GM18870 (cell line): ENCODE results near the gene SGPP1.
A peak's percentile ranks its signal among the peaks of the same experiment; 100 is the strongest.
"Not testable (repeated sequence)": the region's sequence is repeated elsewhere in the genome, so short reads cannot be mapped to it uniquely, and the experiment has no call there.

Experiments used
- ATAC-seq: cut with Tn5 transposase; IDR thresholded peaks from one replicate; pipeline ENCODE4 v1.9.1; 2021; ENCODE audit warnings: moderate library complexity; ENCODE audit not compliant: unreplicated experiment

Gene SGPP1, protein sequence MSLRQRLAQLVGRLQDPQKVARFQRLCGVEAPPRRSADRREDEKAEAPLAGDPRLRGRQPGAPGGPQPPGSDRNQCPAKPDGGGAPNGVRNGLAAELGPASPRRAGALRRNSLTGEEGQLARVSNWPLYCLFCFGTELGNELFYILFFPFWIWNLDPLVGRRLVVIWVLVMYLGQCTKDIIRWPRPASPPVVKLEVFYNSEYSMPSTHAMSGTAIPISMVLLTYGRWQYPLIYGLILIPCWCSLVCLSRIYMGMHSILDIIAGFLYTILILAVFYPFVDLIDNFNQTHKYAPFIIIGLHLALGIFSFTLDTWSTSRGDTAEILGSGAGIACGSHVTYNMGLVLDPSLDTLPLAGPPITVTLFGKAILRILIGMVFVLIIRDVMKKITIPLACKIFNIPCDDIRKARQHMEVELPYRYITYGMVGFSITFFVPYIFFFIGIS

DNA sequence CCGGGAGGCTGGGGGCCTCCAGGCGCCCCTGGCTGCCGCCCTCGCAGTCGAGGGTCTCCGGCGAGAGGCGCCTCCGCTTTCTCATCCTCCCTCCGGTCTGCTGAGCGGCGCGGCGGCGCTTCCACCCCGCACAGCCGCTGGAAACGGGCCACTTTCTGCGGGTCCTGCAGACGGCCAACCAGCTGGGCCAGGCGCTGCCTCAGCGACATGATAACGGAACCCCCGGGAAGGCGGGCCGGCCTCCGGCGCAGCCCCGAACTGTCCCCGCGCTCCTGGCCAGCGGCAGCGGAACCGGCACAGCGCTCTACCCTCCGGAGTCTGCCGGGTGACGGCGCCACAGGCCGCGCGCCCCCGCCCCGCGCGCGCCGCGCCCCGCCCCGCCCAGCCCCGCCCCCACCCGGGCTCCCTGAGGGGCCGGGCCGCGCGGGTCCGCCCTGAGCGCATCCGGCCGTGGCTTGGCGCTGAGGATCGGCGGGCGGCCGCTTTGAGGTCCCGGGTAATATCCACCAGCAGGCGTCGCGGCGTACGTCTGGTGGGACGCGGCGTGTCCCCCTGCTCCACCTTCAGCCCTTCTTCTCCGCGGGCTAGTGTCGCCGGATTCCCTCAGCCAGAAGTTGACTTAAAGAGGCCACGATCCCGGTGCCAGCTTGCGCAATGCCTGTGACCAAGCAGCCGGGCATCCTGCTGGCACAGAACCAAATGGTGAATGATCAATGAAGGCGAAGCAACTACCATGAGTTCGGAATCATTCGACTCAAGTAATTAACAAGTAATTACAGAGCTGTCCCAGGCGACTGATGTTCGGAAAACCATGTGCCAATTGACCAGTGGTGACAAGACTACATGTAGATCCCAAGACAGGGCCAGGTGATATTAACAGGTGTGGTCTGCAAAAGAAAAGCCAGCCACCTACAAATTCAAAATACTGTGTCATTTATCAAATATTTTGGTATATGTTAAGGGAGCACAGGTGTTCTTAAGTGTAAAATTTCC is at the start of gene SGPP1:
TSS of gene SGPP1 (minus strand) at position 330 of the 993 bp plus-strand sequence. CDS start at position 209, 121 bp downstream.
- peak; percentile 48 for ATAC-seq

- no peak for ATAC-seq
Observed at GRCh38 chr14:63777024-63777423, 49.2 kb upstream of the SGPP1 start.

GRCh38 chr14:63773504-63773903 is 45.6 kb upstream of the SGPP1 start:
- no peak for ATAC-seq

- ATAC-seq = peak; percentile 58
Observed at GRCh38 chr14:63770187-63770807, 42.4 kb upstream of the SGPP1 start.

GRCh38 chr14:63766611-63767010 is 38.7 kb upstream of the SGPP1 start:
- ATAC-seq = no peak

DNA sequence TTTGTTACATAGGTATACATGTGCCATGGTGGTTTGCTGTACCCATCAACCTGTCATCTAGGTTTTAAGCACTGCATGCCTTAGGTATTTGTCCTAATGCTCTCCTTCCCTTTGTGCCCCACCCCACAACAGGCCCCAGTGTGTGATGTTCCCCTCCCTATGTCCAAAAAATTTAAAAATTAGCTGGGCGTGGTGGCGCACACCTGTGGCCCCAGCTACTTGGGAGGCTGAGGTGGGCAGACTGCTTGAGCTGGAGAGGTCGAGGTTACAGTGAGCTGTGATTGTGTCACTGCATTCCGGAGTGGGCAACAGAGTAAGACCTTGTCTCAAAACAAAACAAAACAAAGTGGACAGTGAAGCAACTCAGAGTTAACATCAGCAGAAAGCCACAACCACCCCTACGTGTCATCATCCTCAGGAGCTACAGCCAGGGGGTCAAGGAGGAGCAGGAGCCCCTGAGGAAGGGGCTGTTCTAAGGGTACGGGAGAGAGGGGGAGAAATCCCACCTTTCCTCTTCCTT is 36.8 kb upstream of the SGPP1 start:
- ATAC-seq = no peak

DNA sequence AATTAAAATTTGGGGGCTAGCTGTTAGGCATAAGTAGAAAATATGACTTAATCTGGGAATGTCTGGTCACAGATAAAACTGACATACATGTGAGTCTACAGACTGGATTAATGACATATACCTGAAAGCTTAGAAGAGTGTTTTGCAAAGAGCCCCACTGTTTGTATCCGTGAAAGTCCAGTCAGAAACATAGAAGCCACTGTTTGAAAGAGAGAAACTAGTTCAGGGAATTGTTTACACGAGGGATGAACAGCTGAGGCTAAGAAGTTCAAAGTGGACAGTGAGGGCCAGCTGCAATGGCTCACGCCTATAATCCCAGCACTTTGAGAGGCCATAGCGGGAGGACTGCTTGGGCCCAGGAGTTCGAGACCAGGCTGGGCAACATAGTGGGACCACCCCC is 36.2 kb upstream of the SGPP1 start:
- no peak for ATAC-seq

DNA sequence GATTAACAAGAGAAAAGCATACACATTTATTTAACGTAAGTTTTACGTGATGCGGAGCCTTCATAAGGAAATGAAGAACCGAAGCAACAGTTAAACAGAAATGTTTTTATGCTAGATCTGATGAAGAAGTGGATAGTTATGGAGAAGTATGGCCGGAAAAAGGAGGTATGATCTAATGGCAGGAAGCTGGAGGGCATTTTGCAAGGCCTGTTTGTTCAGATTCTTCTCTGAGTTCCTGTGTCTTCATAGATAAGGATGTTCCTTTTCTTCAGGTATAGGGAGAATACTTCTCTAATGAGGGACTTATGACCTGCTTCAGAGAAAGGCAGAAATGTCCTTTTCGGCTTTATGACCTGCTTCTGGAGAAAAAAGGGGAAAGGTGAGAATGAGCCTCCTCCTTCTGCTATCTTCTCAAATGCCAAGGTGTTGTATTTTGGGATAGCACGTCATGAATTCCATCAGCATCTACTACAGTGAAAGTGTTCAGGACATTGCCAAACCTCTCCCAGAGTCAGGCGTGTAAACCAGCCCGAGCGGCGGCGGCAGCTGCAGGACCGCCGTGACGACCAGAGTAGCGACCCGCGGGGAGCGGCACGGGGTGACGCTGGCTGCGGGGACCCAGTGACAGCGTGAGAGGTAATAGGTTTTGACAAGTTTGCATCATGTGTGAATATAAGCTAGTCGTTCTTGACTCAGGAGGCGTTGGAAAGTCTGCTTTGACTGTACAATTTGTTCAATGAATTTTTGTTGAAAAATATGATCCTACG is 33.7 kb upstream of the SGPP1 start:
- ATAC-seq = no peak

DNA sequence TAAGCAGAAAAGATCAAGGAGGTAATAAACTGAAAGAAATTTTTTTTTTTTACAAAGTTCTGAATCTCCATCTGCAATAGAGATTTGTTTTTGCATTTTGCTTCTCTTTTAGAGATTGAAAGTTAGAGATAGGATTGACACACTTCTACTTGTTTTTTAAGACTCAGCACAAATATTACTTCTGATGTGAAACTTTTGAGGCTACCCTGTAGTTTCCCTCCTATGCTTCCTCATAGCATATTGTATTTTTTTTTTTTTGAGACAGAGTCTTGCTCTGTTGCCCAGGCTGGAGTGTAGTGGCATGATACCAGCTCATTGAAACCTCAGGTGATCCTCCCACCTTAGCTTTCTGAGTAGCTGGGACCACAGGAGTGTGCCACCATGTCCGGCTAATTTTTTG is 32.1 kb upstream of the SGPP1 start:
- ATAC-seq = no peak

- peak; percentile 56 for ATAC-seq
Observed at GRCh38 chr14:63759456-63759855, 31.6 kb upstream of the SGPP1 start.

DNA sequence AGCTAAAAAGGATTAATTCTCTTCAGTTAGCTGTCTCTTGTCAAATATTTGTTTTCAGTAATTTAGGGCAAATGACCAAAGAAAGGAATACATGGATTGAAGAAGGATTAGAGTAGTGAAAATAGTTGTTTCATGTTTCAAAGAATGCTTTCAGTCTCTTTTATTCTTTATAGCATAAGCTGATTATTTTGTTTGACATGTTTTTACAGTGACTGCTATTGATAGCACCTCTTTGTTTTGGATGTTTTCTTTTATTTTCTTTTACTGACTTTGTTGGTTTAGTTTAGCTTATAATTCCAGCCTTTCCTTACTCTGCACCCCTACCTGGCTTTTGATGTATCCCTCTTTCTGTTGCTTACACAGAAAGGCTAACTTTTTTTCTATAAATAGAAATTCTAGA is 29.3 kb upstream of the SGPP1 start:
- no peak for ATAC-seq

GRCh38 chr14:63752449-63753169 is 24.7 kb upstream of the SGPP1 start:
- ATAC-seq = no peak

DNA sequence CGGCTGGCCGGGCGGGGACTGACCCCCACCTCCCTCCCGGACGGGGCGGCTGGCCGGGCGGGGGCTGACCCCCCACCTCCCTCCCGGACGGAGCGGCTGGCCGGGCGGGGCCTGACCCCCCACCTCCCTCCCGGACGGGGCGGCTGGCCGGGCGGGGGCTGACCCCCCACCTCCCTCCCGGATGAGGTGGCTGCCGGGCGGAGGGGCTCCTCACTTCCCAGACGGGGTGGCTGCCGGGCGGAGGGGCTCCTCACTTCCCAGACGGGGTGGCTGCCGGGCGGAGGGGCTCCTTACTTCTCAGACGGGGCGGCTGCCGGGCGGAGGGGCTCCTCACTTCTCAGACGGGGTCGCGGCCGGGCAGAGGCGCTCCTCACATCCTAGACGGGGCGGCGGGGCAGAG is 23.2 kb upstream of the SGPP1 start:
- ATAC-seq = not testable (repeated sequence)

GRCh38 chr14:63747846-63748245 is 20.0 kb upstream of the SGPP1 start:
- ATAC-seq = peak; percentile 33

- ATAC-seq = peak; percentile 65
Observed at GRCh38 chr14:63745858-63746425, 18.1 kb upstream of the SGPP1 start.

DNA sequence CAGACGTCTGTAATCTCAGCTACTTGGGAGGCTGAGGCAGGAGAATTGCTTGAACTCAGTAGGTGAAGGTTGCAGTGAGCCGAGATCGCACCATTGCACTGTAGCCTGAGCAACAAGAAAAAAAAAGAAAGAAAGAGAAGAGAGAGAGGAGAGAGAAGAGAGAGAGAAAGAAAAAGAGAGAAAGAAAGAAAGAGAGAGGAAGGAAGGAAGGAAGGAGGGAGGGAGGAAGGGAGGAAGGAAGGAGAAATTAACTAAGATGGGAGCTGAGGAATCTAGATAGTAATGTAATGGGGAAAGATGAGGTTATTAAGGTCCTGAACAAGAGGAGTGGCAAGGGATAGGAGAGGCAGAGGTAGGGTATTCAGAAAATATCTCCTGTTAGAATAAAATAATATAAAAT is 17.4 kb upstream of the SGPP1 start:
- ATAC-seq = no peak

DNA sequence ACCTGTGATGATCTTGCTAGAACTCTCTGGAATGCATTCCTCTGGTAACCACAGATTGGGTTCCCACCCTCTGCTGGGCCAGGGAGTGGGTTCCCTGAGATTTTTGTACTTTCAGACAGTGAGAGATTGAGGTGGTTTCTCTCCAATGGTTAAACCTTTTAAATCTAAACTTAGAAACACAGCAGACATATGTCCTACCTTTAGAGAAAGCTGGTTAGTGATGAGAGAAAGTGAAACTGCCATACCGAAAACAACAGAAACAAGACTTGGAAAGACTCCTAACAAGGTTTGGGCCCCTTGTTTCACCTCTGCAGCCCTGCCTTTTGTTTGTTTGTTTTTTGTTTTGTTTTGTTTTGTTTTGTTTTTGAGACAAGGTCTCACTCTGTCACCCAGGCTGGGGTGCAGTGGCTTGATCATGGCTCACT is 9.7 kb upstream of the SGPP1 start:
- peak; percentile 97 for ATAC-seq

DNA sequence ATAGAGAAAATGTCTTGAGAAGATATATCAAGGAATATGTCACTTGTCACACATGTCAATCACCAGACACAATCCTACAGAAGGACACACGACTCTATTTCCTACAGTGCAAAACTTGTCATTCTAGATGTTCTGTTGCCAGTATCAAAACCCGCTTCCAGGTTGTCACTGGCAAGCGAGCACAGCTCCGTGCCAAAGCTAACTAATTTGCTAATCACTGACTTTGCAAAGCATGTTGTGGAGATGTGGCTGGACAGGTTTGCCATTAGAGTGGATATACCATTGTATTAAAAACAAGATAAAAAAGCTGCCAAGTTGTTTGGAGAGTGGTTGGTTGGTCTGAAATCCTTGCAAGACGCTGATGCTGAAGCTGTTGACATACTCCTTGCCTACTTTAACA is 7.9 kb upstream of the SGPP1 start:
- ATAC-seq = no peak

GRCh38 chr14:63730659-63731058 is 2.8 kb upstream of the SGPP1 start:
- ATAC-seq = no peak
